Small intestine (tissue), 7 donors: Measurements from ENCODE around the gene CNTD1. TPM values are rescaled to one million over a fixed set of nuclear protein-coding genes. Genes with fewer than 3 reads are reported as not detected.
"Not testable (repeated sequence)": the region's sequence is repeated elsewhere in the genome, so short reads cannot be mapped to it uniquely, and the experiment has no call there.

Experiments
- DNase-seq, 2 donors: peaks; one replicate each; pipeline versions ENCODE4 v3.0.0 to v3.0.0-alpha.2; 2013
- FAIRE-seq: peaks from 2 replicates; lab custom pipeline; 2012; peaks lifted over from hg19 to GRCh38; lab: Jason Lieb, UNC
- H3K27ac ChIP-seq, 3 donors: one replicate each; pipeline ENCODE4 v1.5.1; 2013; ENCODE audit warnings: low read length in 2 of 3, mild to moderate bottlenecking in 2 of 3, control low read depth in 1 of 3, inconsistent platforms in 1 of 3, low read depth in 1 of 3, moderate library complexity in 1 of 3
- H3K27me3 ChIP-seq, 3 donors: one replicate each; pipeline ENCODE4 v1.6.1; 2013; ENCODE audit warnings: low read length in 3 of 3, inconsistent platforms in 1 of 3; ENCODE audit not compliant: control insufficient read depth in 3 of 3, insufficient read depth in 3 of 3
- H3K36me3 ChIP-seq, 3 donors: one replicate each; pipeline ENCODE4 v1.6.1; 2013; ENCODE audit warnings: low read length in 3 of 3, inconsistent platforms in 1 of 3, low read depth in 1 of 3, mild to moderate bottlenecking in 1 of 3, moderate library complexity in 1 of 3; ENCODE audit not compliant: control insufficient read depth in 3 of 3, insufficient read depth in 2 of 3
- H3K4me1 ChIP-seq, 3 donors: one replicate each; pipeline ENCODE4 v1.6.1; 2013; ENCODE audit warnings: low read length in 2 of 3, inconsistent platforms in 1 of 3, low read depth in 1 of 3, mild to moderate bottlenecking in 1 of 3, moderate library complexity in 1 of 3; ENCODE audit not compliant: control insufficient read depth in 3 of 3, insufficient read depth in 2 of 3
- H3K4me3 ChIP-seq, 3 donors: one replicate each; pipeline ENCODE4 v1.5.1; 2013; ENCODE audit warnings: low read length in 3 of 3, control low read depth in 1 of 3, inconsistent platforms in 1 of 3, low read depth in 1 of 3, mild to moderate bottlenecking in 1 of 3, moderate library complexity in 1 of 3
- H3K9me3 ChIP-seq, 2 donors: one replicate each; pipeline ENCODE4 v1.6.1; 2013; ENCODE audit warnings: low read depth in 1 of 2, low read length in 1 of 2; ENCODE audit not compliant: control insufficient read depth in 2 of 2, insufficient read depth in 1 of 2
- WGBS, 3 donors: extraction: QIAGEN DNeasy Blood & Tissue Kit; methylation state at CpG; one replicate each; pipeline ENCODE4 v1.1.7; 2013; 5-methylcytosine and 5-hydroxymethylcytosine counted together
- polyA plus RNA-seq, 4 donors: library from polyadenylated mRNA; stranded (reverse) in 3 of 4; unstranded in 1 of 4; fragments of 200-250 nt in 3 of 4; fragments of 120-200 nt in 1 of 4; gene quantifications; one replicate each; pipeline versions ENCODE4 v1.2.1 to v1.2.3, GENCODE V29; 2013
- donor health status: healthy with polysubstance abuse.
- donor health status: control.
- donor health status: control.
- donor health status: Bipolar disorder and iron deficiency.
- donor health status: healthy.

The CNTD1 gene
- polyA plus RNA-seq, 4 donors: 0.52 to 2.3 TPM; not detected in 2

DNA sequence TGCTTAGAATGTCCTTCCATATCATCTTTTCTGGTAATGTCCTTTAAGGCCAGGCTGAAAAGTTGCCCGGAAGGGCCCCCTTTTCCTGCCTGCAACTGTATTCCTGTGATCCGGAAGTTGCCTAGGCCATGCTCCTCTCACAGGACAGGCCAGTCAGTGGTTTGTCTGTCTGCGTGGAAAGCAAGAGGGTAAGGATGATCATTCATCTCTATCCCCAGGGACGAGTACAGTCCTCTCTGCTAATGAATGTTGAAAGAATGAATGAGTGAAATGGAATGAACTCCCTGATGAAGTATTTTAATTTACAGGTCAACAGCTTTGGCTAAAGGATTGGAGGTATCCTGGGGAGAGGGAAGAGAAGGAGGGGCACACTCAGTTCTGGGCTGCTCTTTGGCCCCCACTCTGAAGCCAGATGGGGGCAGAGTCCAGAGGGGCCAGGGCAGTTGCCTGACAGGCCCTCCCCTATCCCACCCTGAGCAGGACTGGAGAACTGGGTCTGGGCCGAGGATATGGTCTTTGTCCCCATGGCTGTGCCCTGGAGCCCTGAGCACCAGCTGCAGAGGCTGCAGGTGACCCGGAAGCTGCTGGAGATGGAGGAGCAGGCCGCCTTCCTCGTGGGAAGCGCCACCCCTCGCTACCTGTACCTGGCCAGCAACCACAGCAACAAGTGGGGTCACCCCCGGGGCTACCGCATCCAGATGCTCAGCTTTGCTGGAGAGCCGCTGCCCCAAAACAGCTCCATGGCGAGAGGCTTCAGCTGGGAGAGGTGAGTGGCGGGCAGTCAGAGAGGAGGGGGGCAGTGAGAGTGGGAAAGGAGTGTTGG is 55.5 kb downstream of the CNTD1 start:
- 56 to 74% (median 70%) methylated on average over 11 to 15 of the region's 15 CpGs for WGBS, 3 donors
- FAIRE-seq: no peak

GRCh38 chr17:42855048-42855596 is 56.5 kb downstream of the CNTD1 start:
- no peak for FAIRE-seq
- WGBS, 3 donors: 73 to 81% (median 77%) methylated on average over 8 of the region's 8 CpGs

More for the DNA sequence above, 55.5 kb downstream of the CNTD1 start:
- peak in 1 of 2 donors; percentile 45 for DNase-seq
- Histone ChIP-seq H3K4me3 (no peak overlapping the region), H3K9me3 (no peaks in the 10 kb centered on the region), H3K27me3 (peaks cover 0 to 8% (median 0%) of the 10 kb centered on the region in 3 donors), H3K4me1 (peaks cover 0 to 23% (median 6%) of the 10 kb centered on the region in 3 donors), H3K27ac (no peak overlapping the region), H3K36me3 (peaks cover 0 to 6% (median 0%) of the 10 kb centered on the region in 3 donors)

DNA sequence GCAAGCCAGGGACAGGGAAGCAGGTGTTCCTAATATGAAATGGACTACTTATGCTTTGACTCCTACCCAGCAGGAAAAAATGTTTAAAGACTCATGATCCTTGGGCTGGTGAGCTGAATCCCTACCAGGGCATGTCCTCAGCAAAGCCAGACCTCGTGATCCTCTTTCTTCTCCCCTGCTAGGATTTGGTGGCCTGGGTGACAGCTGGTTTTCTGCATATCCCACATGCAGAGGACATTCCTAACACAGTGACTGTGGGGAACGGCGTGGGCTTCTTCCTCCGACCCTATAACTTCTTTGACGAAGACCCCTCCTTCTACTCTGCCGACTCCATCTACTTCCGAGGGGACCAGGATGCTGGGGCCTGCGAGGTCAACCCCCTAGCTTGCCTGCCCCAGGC is 57.4 kb downstream of the CNTD1 start:
- H3K4me3 ChIP-seq, H3K9me3 ChIP-seq, H3K27ac ChIP-seq, DNase-seq, H3K36me3 ChIP-seq, FAIRE-seq, H3K27me3 ChIP-seq: not testable (repeated sequence)
- WGBS, 3 donors: 83 to 91% (median 88%) methylated on average over 6 to 7 of the region's 8 CpGs
- peaks cover 0 to 16% (median 0%) of the 10 kb centered on the region in 3 donors for H3K4me1 ChIP-seq

More at GRCh38 chr17:42855048-42855596, 56.5 kb downstream of the CNTD1 start:
- H3K9me3 ChIP-seq: no peaks in the 10 kb centered on the region
- no peak for DNase-seq
- no peaks in the 10 kb centered on the region for H3K27me3 ChIP-seq
- no peak overlapping the region for H3K4me3 ChIP-seq
- H3K4me1 ChIP-seq: peaks cover 0 to 18% (median 0%) of the 10 kb centered on the region in 3 donors
- peaks cover 0 to 6% (median 0%) of the 10 kb centered on the region in 3 donors for H3K36me3 ChIP-seq
- no peak overlapping the region for H3K27ac ChIP-seq

GRCh38 chr17:42856516-42856915 is 57.9 kb downstream of the CNTD1 start:
- not testable (repeated sequence) for DNase-seq, FAIRE-seq, H3K36me3 ChIP-seq, H3K4me3 ChIP-seq, H3K9me3 ChIP-seq, H3K27ac ChIP-seq, H3K27me3 ChIP-seq
- WGBS, 3 donors: 78 to 90% (median 87%) methylated on average over 5 to 6 of the region's 8 CpGs
- peaks cover 0 to 16% (median 0%) of the 10 kb centered on the region in 3 donors for H3K4me1 ChIP-seq

DNA sequence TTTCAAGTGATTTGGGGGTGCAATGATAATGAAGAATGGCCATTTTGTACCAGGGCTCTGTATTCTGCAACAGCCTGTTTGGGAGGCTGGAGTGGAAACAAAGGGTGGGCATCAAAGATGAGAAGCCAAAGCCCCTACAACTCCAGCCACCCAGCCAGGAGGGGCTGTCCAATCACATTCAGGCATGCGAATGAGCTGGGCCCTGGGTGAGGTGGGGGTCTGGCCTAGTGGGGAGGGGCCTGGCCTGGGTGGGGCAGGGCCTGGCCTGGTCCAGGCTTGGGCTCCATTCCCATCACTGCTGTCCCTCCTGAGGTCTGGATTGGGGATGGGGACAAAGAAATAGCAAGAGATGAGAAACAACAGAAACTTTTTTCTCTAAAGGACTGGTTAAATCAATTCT is 58.7 kb downstream of the CNTD1 start:
- WGBS, 3 donors: 88 to 100% (median 89%) methylated on average over 1 of the region's 1 CpG
- H3K4me1 ChIP-seq: peaks cover 0 to 16% (median 0%) of the 10 kb centered on the region in 3 donors
- H3K4me3 ChIP-seq: no peak overlapping the region
- H3K36me3 ChIP-seq: peaks cover 0 to 6% (median 0%) of the 10 kb centered on the region in 3 donors
- H3K9me3 ChIP-seq: no peaks in the 10 kb centered on the region
- H3K27me3 ChIP-seq: no peaks in the 10 kb centered on the region
- DNase-seq: no peak
- no peak overlapping the region for H3K27ac ChIP-seq
- no peak for FAIRE-seq

Other genes starting within 250 kb of the CNTD1 start
- gene HSD17B1, start 245.9 kb upstream of the CNTD1 start, polyA plus RNA-seq: 1 to 10 TPM; 2.0 to 2.7 (median 2.3) TPM
- 100 to 1,000 TPM in 2 of 4 donors, 10 to 100 TPM in 2; 72.6 to 153 (median 101) TPM for gene COASY, start 236.7 kb upstream of the CNTD1 start, polyA plus RNA-seq
- gene MLX, start 231.8 kb upstream of the CNTD1 start, polyA plus RNA-seq: 100 to 1,000 TPM in 2 of 4 donors, 10 to 100 TPM in 2; 46.5 to 144 (median 89.4) TPM
- gene PSMC3IP, start 221.1 kb upstream of the CNTD1 start, polyA plus RNA-seq: 1 to 10 TPM in 3 of 4 donors, under 1 TPM in 1; 0.89 to 5.7 (median 3.5) TPM
- 10 to 100 TPM in 3 of 4 donors, 1 to 10 TPM in 1; 8.4 to 42.3 (median 17.0) TPM for gene RETREG3, start 189.5 kb upstream of the CNTD1 start, polyA plus RNA-seq
- gene TUBG1, start 189.2 kb upstream of the CNTD1 start, polyA plus RNA-seq: 10 to 100 TPM; 22.8 to 43.3 (median 33.3) TPM
- gene TUBG2, start 139.6 kb upstream of the CNTD1 start, polyA plus RNA-seq: 10 to 100 TPM in 1 of 4 donors, 1 to 10 TPM in 3; 1.3 to 15.4 (median 4.9) TPM
- 10 to 100 TPM in 2 of 4 donors, 1 to 10 TPM in 2; 2.2 to 13.4 (median 9.0) TPM for gene PLEKHH3, start 121.9 kb upstream of the CNTD1 start, polyA plus RNA-seq
- gene CCR10, start 117.0 kb upstream of the CNTD1 start, polyA plus RNA-seq: 1 to 10 TPM in 2 of 4 donors, under 1 TPM in 1, not detected in 1; 0.38 to 4.6 (median 1.1) TPM
- 1 to 10 TPM in 2 of 4 donors, under 1 TPM in 1, not detected in 1; 0.54 to 2.7 (median 2.5) TPM for gene CNTNAP1, start 116.3 kb upstream of the CNTD1 start, polyA plus RNA-seq
- 10 to 100 TPM in 3 of 4 donors, 1 to 10 TPM in 1; 8.1 to 33.0 (median 13.0) TPM for gene EZH1, start 53.8 kb upstream of the CNTD1 start, polyA plus RNA-seq
- gene RAMP2, start 37.6 kb upstream of the CNTD1 start, polyA plus RNA-seq: 10 to 100 TPM in 2 of 4 donors, 1 to 10 TPM in 2; 1.1 to 48.2 (median 16.4) TPM
- 100 to 1,000 TPM in 2 of 4 donors, 10 to 100 TPM in 2; 85.7 to 117 (median 94.3) TPM for gene VPS25, start 25.4 kb upstream of the CNTD1 start, polyA plus RNA-seq
- 10 to 100 TPM in 1 of 4 donors, 1 to 10 TPM in 2, under 1 TPM in 1; 0.67 to 25.6 (median 1.5) TPM for gene WNK4, start 18.3 kb upstream of the CNTD1 start, polyA plus RNA-seq
- 100 to 1,000 TPM; 101 to 317 (median 296) TPM for gene COA3, start 157 bp upstream of the CNTD1 start, polyA plus RNA-seq
- 10 to 100 TPM; 73.5 to 96.8 (median 81.1) TPM for gene BECN1, start 25.4 kb downstream of the CNTD1 start, polyA plus RNA-seq
- gene PSME3, start 34.5 kb downstream of the CNTD1 start, polyA plus RNA-seq: 10 to 100 TPM; 49.9 to 93.0 (median 61.2) TPM
- 1 to 10 TPM in 2 of 4 donors, under 1 TPM in 2; 0.54 to 1.3 (median 0.89) TPM for gene AOC2, start 45.7 kb downstream of the CNTD1 start, polyA plus RNA-seq
- gene AOC3, start 52.3 kb downstream of the CNTD1 start, polyA plus RNA-seq: 10 to 100 TPM in 1 of 4 donors, 1 to 10 TPM in 3; 1.3 to 30.0 (median 3.1) TPM
- 10 to 100 TPM in 1 of 4 donors, 1 to 10 TPM in 3; 1.4 to 12.1 (median 4.3) TPM for gene G6PC1, start 101.9 kb downstream of the CNTD1 start, polyA plus RNA-seq
- 10 to 100 TPM; 27.3 to 47.4 (median 40.5) TPM for gene AARSD1, start 165.6 kb downstream of the CNTD1 start, polyA plus RNA-seq
- 1 to 10 TPM in 2 of 4 donors, under 1 TPM in 2; 0.67 to 2.0 (median 0.94) TPM for gene PTGES3L, start 181.2 kb downstream of the CNTD1 start, polyA plus RNA-seq
- 10 to 100 TPM in 1 of 4 donors, 1 to 10 TPM in 3; 7.2 to 13.9 (median 8.0) TPM for gene RUNDC1, start 181.7 kb downstream of the CNTD1 start, polyA plus RNA-seq
- gene RPL27, start 199.6 kb downstream of the CNTD1 start, polyA plus RNA-seq: 1,000 to 10,000 TPM; 1,737 to 4,151 (median 2,370) TPM
- 10 to 100 TPM; 51.5 to 62.4 (median 59.7) TPM for gene IFI35, start 207.9 kb downstream of the CNTD1 start, polyA plus RNA-seq
- 100 to 1,000 TPM in 1 of 4 donors, 10 to 100 TPM in 3; 20.1 to 163 (median 66.4) TPM for gene VAT1, start 223.5 kb downstream of the CNTD1 start, polyA plus RNA-seq
- gene RND2, start 226.4 kb downstream of the CNTD1 start, polyA plus RNA-seq: under 1 TPM in 3 of 4 donors, not detected in 1; 0.27 to 0.67 (median 0.41) TPM